K562 (cell line): ENCODE data around the gene DBNDD1. TPM values are rescaled to one million over a fixed set of nuclear protein-coding genes. Genes with fewer than 3 reads are reported as not detected.

Source experiments
- CBFB ChIP-seq: sonication (generic); formaldehyde crosslinking; IDR thresholded peaks from 2 replicates; pipeline ENCODE4 v1.4.0; 2020; ENCODE audit warnings: mild to moderate bottlenecking, missing genetic modification reagents
- CHD2 ChIP-seq: IDR thresholded peaks from 2 replicates; pipeline ENCODE4 v1.6.1; 2011; ENCODE audit warnings: low read depth, low read length
- ELF1 ChIP-seq: fragments of 200-800 bp; sonication (Bioruptor generic); IDR thresholded peaks from 2 replicates; pipeline ENCODE4 v1.6.1; 2016; ENCODE audit warnings: missing genetic modification characterization, missing compliant biosample characterization
- ETV1 ChIP-seq: fragments of 450-650 bp; conservative IDR thresholded peaks from 2 replicates; pipeline ENCODE4 v1.6.1; 2016; ENCODE audit warnings: missing genetic modification characterization, control low read depth, low read depth, missing compliant biosample characterization
- MAFF ChIP-seq: IDR thresholded peaks from 2 replicates; pipeline ENCODE4 v1.6.1; 2012; ENCODE audit warnings: low read length, improper control_type of control experiment
- PRMT5 ChIP-seq: sonication (generic); formaldehyde crosslinking; IDR thresholded peaks from 2 replicates; pipeline ENCODE4 v1.5.0; 2020; ENCODE audit warnings: missing genetic modification reagents
- RBM15 ChIP-seq: fragments of 200-400 bp; formaldehyde crosslinking; IDR thresholded peaks from 2 replicates; pipeline ENCODE4 v1.6.1; 2018; ENCODE audit warnings: mild to moderate bottlenecking, low read length, moderate library complexity; ENCODE audit not compliant: insufficient read depth
- RCOR1 ChIP-seq, 2 experiments: IDR thresholded peaks; 2 replicates each; pipeline ENCODE4 v1.6.1; 2012; ENCODE audit warnings: low read depth in 2 of 2, low read length in 2 of 2, borderline replicate concordance in 1 of 2, improper control_type of control experiment in 1 of 2
- ZNF589 ChIP-seq: fragments of 200-800 bp; sonication (Bioruptor generic); IDR thresholded peaks from 2 replicates; pipeline ENCODE4 v1.6.1; 2016; ENCODE audit warnings: low read depth, missing genetic modification characterization, missing compliant biosample characterization
- polyA plus RNA-seq, 8 experiments: library from polyadenylated mRNA; depleted of rRNA in 4 of 8; stranded (reverse) in 5 of 8; unstranded in 3 of 8; fragments of >200 nt; fragmentation: Nextera tagmentation in 2 of 8; fragmentation: Illumina TruSeq in 1 of 8; extraction: Ambion mirVana in 2 of 8; extraction: Trizol in 1 of 8; gene quantifications; 2 replicates each; pipeline versions ENCODE4 v1.2.1 to v1.2.3, GENCODE V29; 2011 to 2014; ENCODE audit warnings: inconsistent platforms in 1 of 8, missing spikeins in 1 of 8
- total RNA-seq, 7 experiments: library from RNA; depleted of rRNA in 6 of 7; stranded (reverse); fragments of >200 nt in 6 of 7; fragmentation: Illumina TruSeq in 2 of 7; extraction: Trizol in 2 of 7; gene quantifications; 2 replicates each; pipeline versions ENCODE4 v1.2.1 to v1.2.3, GENCODE V29; 2011 to 2021; ENCODE audit warnings: low replicate concordance in 1 of 7
- TF ChIP-seq, protein P1 (sequence below): fragments of 250-450 bp; sonication (Bioruptor Pico); IDR thresholded peaks from 2 replicates; pipeline ENCODE4 v1.8.0; 2022; ENCODE audit warnings: inconsistent platforms, mild to moderate bottlenecking, moderate library complexity, borderline replicate concordance
- TF ChIP-seq, protein P2 (sequence below): fragments of 250-450 bp; sonication (Bioruptor Pico); IDR thresholded peaks from 2 replicates; pipeline ENCODE4 v1.5.0; 2022; ENCODE audit warnings: mild to moderate bottlenecking
- TF ChIP-seq, protein P3 (sequence below): fragments of 450-650 bp; IDR thresholded peaks from 2 replicates; pipeline ENCODE4 v1.6.1; 2017; ENCODE audit warnings: antibody characterized with exemption
- TF ChIP-seq, protein P4 (sequence below): fragments of 450-650 bp; formaldehyde crosslinking; IDR thresholded peaks from 2 replicates; pipeline ENCODE4 v1.4.0; 2020; ENCODE audit warnings: mild to moderate bottlenecking, moderate library complexity
- TF ChIP-seq, protein P5 (sequence below): sonication (generic); formaldehyde crosslinking; IDR thresholded peaks from 2 replicates; pipeline ENCODE4 v1.9.0; 2022; ENCODE audit warnings: mild to moderate bottlenecking, missing genetic modification reagents
- TF ChIP-seq, protein P6 (sequence below): fragments of 150-350 bp; conservative IDR thresholded peaks from 2 replicates; pipeline ENCODE4 v1.6.1; 2014; ENCODE audit warnings: low read length

The DBNDD1 gene
- total and polyA plus RNA-seq, 9 of the 15 experiments (the other 6 are each of a cell fraction or from before 2014, with no cell fraction given), result 0.55 to 13.0 (median 5.8) TPM

DNA sequence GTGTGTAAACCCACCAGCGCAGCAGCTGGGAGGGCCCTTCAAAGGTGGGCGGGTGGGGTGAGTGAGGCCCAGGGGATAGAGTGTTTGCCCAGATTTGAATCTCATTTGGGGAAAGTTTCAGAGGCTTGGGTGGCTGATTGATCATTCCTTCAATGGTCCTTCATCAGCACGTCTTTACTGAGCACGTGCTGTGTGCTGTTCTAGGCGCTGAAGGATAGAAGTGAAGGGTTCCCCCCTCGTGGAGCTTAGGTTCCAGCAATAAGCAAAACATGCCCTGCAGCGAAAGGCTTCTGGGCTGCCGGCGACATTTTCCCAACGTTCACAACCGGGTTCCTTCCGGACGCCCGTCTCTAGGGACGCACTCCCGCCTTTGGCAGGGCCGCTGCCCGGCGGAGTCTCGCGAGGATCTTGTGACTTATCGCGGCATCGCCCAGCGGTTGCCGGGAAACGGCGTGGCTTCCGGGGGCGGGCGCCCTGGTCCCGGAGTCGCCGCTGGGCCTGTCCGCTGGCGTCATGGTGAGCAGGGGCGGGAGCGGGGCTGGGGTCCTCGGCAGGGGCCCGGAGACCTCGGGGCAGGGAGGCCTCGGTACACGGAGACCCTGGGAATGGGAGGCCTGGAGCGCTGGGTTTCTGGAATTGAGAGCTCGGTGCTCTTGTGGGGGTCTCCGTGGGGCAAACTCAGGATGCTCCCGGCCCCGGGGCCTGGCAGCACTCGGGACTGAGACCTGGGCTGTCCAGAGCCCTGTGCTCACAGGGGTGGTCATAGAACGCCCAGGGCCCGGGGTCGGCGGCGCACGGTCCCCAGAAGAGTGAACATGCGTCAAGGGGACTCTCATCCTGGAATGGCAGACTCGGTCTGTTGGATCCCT, 3.2 kb upstream of the DBNDD1 start (continued):
- TF ChIP-seq, protein P1, sequence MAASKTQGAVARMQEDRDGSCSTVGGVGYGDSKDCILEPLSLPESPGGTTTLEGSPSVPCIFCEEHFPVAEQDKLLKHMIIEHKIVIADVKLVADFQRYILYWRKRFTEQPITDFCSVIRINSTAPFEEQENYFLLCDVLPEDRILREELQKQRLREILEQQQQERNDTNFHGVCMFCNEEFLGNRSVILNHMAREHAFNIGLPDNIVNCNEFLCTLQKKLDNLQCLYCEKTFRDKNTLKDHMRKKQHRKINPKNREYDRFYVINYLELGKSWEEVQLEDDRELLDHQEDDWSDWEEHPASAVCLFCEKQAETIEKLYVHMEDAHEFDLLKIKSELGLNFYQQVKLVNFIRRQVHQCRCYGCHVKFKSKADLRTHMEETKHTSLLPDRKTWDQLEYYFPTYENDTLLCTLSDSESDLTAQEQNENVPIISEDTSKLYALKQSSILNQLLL (CRISPR knock-in tag), result no peak
- TF ChIP-seq, protein P2, sequence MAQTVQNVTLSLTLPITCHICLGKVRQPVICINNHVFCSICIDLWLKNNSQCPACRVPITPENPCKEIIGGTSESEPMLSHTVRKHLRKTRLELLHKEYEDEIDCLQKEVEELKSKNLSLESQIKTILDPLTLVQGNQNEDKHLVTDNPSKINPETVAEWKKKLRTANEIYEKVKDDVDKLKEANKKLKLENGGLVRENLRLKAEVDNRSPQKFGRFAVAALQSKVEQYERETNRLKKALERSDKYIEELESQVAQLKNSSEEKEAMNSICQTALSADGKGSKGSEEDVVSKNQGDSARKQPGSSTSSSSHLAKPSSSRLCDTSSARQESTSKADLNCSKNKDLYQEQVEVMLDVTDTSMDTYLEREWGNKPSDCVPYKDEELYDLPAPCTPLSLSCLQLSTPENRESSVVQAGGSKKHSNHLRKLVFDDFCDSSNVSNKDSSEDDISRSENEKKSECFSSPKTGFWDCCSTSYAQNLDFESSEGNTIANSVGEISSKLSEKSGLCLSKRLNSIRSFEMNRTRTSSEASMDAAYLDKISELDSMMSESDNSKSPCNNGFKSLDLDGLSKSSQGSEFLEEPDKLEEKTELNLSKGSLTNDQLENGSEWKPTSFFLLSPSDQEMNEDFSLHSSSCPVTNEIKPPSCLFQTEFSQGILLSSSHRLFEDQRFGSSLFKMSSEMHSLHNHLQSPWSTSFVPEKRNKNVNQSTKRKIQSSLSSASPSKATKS (CRISPR knock-in tag), result no peak
- TF ChIP-seq MAFF (peak; percentile 68; the same call in 1 of the 2 replicates), CBFB (CRISPR knock-in tag) (peak; percentile 51; the same call in 1 of the 2 replicates), PRMT5 (CRISPR knock-in tag) (no peak), ELF1 (tag) (peak; percentile 78), ETV1 (tag) (peak; percentile 89), CHD2 (peak; percentile 100), RBM15 (no peak), ZNF589 (CRISPR knock-in tag) (peak; percentile 88), RCOR1 (IDR thresholded peaks at IDR 0.05; ENCODE audit: borderline replicate concordance in 1 of 2, low read depth in 2 of 2, low read length in 2 of 2) (0 out of 4 replicates have a peak, but pooled peaks of 1 of the 2 experiments have one; percentile 6)
- TF ChIP-seq, protein P3, sequence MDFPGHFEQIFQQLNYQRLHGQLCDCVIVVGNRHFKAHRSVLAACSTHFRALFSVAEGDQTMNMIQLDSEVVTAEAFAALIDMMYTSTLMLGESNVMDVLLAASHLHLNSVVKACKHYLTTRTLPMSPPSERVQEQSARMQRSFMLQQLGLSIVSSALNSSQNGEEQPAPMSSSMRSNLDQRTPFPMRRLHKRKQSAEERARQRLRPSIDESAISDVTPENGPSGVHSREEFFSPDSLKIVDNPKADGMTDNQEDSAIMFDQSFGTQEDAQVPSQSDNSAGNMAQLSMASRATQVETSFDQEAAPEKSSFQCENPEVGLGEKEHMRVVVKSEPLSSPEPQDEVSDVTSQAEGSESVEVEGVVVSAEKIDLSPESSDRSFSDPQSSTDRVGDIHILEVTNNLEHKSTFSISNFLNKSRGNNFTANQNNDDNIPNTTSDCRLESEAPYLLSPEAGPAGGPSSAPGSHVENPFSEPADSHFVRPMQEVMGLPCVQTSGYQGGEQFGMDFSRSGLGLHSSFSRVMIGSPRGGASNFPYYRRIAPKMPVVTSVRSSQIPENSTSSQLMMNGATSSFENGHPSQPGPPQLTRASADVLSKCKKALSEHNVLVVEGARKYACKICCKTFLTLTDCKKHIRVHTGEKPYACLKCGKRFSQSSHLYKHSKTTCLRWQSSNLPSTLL, result no peak
- TF ChIP-seq, protein P4, sequence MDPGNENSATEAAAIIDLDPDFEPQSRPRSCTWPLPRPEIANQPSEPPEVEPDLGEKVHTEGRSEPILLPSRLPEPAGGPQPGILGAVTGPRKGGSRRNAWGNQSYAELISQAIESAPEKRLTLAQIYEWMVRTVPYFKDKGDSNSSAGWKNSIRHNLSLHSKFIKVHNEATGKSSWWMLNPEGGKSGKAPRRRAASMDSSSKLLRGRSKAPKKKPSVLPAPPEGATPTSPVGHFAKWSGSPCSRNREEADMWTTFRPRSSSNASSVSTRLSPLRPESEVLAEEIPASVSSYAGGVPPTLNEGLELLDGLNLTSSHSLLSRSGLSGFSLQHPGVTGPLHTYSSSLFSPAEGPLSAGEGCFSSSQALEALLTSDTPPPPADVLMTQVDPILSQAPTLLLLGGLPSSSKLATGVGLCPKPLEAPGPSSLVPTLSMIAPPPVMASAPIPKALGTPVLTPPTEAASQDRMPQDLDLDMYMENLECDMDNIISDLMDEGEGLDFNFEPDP (CRISPR knock-in tag), result no peak
- TF ChIP-seq, protein P5, sequence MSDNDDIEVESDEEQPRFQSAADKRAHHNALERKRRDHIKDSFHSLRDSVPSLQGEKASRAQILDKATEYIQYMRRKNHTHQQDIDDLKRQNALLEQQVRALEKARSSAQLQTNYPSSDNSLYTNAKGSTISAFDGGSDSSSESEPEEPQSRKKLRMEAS (CRISPR knock-in tag), result peak; percentile 92
- TF ChIP-seq, protein P6, sequence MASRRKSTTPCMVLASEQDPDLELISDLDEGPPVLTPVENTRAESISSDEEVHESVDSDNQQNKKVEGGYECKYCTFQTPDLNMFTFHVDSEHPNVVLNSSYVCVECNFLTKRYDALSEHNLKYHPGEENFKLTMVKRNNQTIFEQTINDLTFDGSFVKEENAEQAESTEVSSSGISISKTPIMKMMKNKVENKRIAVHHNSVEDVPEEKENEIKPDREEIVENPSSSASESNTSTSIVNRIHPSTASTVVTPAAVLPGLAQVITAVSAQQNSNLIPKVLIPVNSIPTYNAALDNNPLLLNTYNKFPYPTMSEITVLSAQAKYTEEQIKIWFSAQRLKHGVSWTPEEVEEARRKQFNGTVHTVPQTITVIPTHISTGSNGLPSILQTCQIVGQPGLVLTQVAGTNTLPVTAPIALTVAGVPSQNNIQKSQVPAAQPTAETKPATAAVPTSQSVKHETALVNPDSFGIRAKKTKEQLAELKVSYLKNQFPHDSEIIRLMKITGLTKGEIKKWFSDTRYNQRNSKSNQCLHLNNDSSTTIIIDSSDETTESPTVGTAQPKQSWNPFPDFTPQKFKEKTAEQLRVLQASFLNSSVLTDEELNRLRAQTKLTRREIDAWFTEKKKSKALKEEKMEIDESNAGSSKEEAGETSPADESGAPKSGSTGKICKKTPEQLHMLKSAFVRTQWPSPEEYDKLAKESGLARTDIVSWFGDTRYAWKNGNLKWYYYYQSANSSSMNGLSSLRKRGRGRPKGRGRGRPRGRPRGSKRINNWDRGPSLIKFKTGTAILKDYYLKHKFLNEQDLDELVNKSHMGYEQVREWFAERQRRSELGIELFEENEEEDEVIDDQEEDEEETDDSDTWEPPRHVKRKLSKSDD, result peak; percentile 99
